PC-9 (cell line): ENCODE results near the gene ZNF738. TPM values are rescaled to one million over a fixed set of nuclear protein-coding genes. Genes with fewer than 3 reads are reported as not detected.

Source experiments
- BruUV-seq: library from RNA; stranded (reverse); fragments of 400-500 nt; replicated peaks from 2 replicates; lab custom pipeline; 2021; lab: Mats Ljungman, UMichigan
- CTCF ChIA-PET: fragments of 300-600 bp; sonication (Branson Sonifier 250); formaldehyde crosslinking; loops from one replicate; lab custom pipeline; 2022; ENCODE audit warnings: antibody characterized with exemption; lab: Charles Lee
- POLR2A ChIA-PET: fragments of 300-600 bp; sonication (Branson Sonifier 250); formaldehyde crosslinking; loops from one replicate; lab custom pipeline; 2022; ENCODE audit warnings: antibody characterized with exemption; ENCODE audit not compliant: unreplicated experiment; lab: Charles Lee
- DNase-seq, 2 experiments: peaks; one replicate each; pipeline versions ENCODE4 v3.0.0 to v3.0.0-alpha.2; 2015 to 2022; ENCODE audit warnings: mixed read lengths in 1 of 2
- H2AFZ ChIP-seq: fragments of 200-600 bp; sonication (generic); 2 replicates; pipeline ENCODE4 v1.8.1; 2017; ENCODE audit warnings: antibody characterized with exemption
- H3F3A ChIP-seq: fragments of 200-600 bp; sonication (generic); 2 replicates; pipeline ENCODE4 v1.8.1; 2017; ENCODE audit warnings: antibody characterized with exemption, mild to moderate bottlenecking, low read depth; ENCODE audit not compliant: insufficient read depth
- H3K27ac ChIP-seq: fragments of 200-600 bp; sonication (generic); 2 replicates; pipeline ENCODE4 v1.6.1; 2016; ENCODE audit warnings: mixed run types
- H3K27me3 ChIP-seq: fragments of 200-600 bp; sonication (generic); 2 replicates; pipeline ENCODE4 v1.6.1; 2016; ENCODE audit warnings: low read depth, mixed run types; ENCODE audit not compliant: insufficient read depth
- H3K36me3 ChIP-seq: fragments of 200-600 bp; sonication (generic); 2 replicates; pipeline ENCODE4 v1.6.1; 2016; ENCODE audit warnings: low read depth, mixed run types
- H3K4me1 ChIP-seq: fragments of 200-600 bp; sonication (generic); replicated peaks from 2 replicates; pipeline ENCODE4 v1.6.1; 2016; ENCODE audit warnings: mixed run types; ENCODE audit not compliant: insufficient read depth
- H3K4me2 ChIP-seq: fragments of 200-600 bp; sonication (generic); 2 replicates; pipeline ENCODE4 v1.6.1; 2017; ENCODE audit warnings: mixed run types
- H3K4me3 ChIP-seq: fragments of 200-600 bp; sonication (generic); 2 replicates; pipeline ENCODE4 v1.6.1; 2016; ENCODE audit warnings: mixed run types
- H3K79me2 ChIP-seq: fragments of 200-600 bp; sonication (generic); 2 replicates; pipeline ENCODE4 v1.6.1; 2017; ENCODE audit warnings: low read depth, mixed run types
- H3K9me2 ChIP-seq: fragments of 200-600 bp; sonication (generic); 2 replicates; pipeline ENCODE4 v1.8.1; 2017; ENCODE audit warnings: mild to moderate bottlenecking; ENCODE audit not compliant: insufficient read depth
- H3K9me3 ChIP-seq: fragments of 200-600 bp; sonication (generic); 2 replicates; pipeline ENCODE4 v1.8.1; 2016; ENCODE audit warnings: low read depth; ENCODE audit not compliant: insufficient read depth
- H4K20me1 ChIP-seq: fragments of 200-600 bp; sonication (generic); 2 replicates; pipeline ENCODE4 v1.8.1; 2017; ENCODE audit not compliant: insufficient read depth
- CTCF ChIP-seq: fragments of 200-600 bp; sonication (generic); conservative IDR thresholded peaks from 2 replicates; pipeline ENCODE4 v1.6.1; 2017; ENCODE audit warnings: mixed run types, antibody characterized with exemption, mild to moderate bottlenecking, moderate library complexity
- EZH2 ChIP-seq: fragments of 200-600 bp; sonication (generic); IDR thresholded peaks from 2 replicates; pipeline ENCODE4 v1.8.0; 2017; ENCODE audit warnings: antibody characterized with exemption, low read depth
- intact Hi-C: fragments of 100-400 bp; cut with micrococcal nuclease; formaldehyde crosslinking; loops from one replicate; pipeline ENCODE4 v1.10.0; 2022; ENCODE audit not compliant: unreplicated experiment
- total RNA-seq: library from RNA; stranded (reverse); gene quantifications from 2 replicates; pipeline ENCODE4 v1.2.3, GENCODE V29; 2021

The ZNF738 gene
- total RNA-seq, 1 experiment from 2014 or later = 11.9 TPM

GRCh38 chr19:21317821-21318220 lies 41.0 kb upstream of the ZNF738 start:
- Histone ChIP-seq H3K36me3 (peaks cover 5% of the 10 kb centered on the region; the same call in 1 of the 2 replicates), H3K27me3 (no peaks in the 10 kb centered on the region), H3K4me2 (no peak overlapping the region), H3K4me1 (no peaks in the 10 kb centered on the region), H2AFZ (no peak overlapping the region), H3K27ac (no peak overlapping the region), H3F3A (no peaks in the 10 kb centered on the region), H3K79me2 (no peaks in the 10 kb centered on the region), H3K9me2 (no peaks in the 10 kb centered on the region), H4K20me1 (no peaks in the 10 kb centered on the region), H3K9me3 (peaks cover 6% of the 10 kb centered on the region; the same call in 1 of the 2 replicates), H3K4me3 (no peak overlapping the region)
- no TSS peak for BruUV-seq
- TF ChIP-seq CTCF (no peak), EZH2 (no peak)
- ChIA-PET POLR2A (no interaction called here), CTCF (no interaction called here)
- intact Hi-C loops = no loop called here
- no peak for DNase-seq

- Histone ChIP-seq H3K9me3 (peaks cover 16% of the 10 kb centered on the region), H2AFZ (no peak overlapping the region), H3K4me3 (no peak overlapping the region), H3K9me2 (no peaks in the 10 kb centered on the region), H3K79me2 (peaks cover 23% of the 10 kb centered on the region), H3K36me3 (peaks cover 21% of the 10 kb centered on the region), H3K27ac (no peak overlapping the region), H3K4me2 (no peak overlapping the region), H3K27me3 (no peaks in the 10 kb centered on the region), H4K20me1 (no peaks in the 10 kb centered on the region), H3F3A (no peaks in the 10 kb centered on the region), H3K4me1 (no peaks in the 10 kb centered on the region)
- no peak for TF ChIP-seq EZH2
- TF ChIP-seq CTCF = no peak
- DNase-seq = no peak
- POLR2A ChIA-PET = no interaction called here
- BruUV-seq = no TSS peak
- CTCF ChIA-PET = no interaction called here
- intact Hi-C loops = no loop called here
Measured at GRCh38 chr19:21321134-21321533, 37.7 kb upstream of the ZNF738 start.

GRCh38 chr19:21321996-21322395 lies 36.8 kb upstream of the ZNF738 start:
- ChIA-PET POLR2A (no interaction called here), CTCF (no interaction called here)
- H3K27me3 ChIP-seq = no peaks in the 10 kb centered on the region
- H2AFZ ChIP-seq = no peak overlapping the region
- H3K4me2 ChIP-seq = no peak overlapping the region
- no peaks in the 10 kb centered on the region for H3F3A ChIP-seq
- no peak overlapping the region for H3K27ac ChIP-seq
- H3K4me3 ChIP-seq = no peak overlapping the region
- no peaks in the 10 kb centered on the region for H4K20me1 ChIP-seq
- no peaks in the 10 kb centered on the region for H3K9me2 ChIP-seq
- DNase-seq = no peak
- no peak for TF ChIP-seq EZH2
- TF ChIP-seq CTCF = no peak
- peaks cover 21% of the 10 kb centered on the region for H3K9me3 ChIP-seq
- H3K79me2 ChIP-seq = peaks cover 26% of the 10 kb centered on the region
- no peaks in the 10 kb centered on the region for H3K4me1 ChIP-seq
- no TSS peak for BruUV-seq
- intact Hi-C loops = no loop called here
- peaks cover 26% of the 10 kb centered on the region for H3K36me3 ChIP-seq
